Neural crest cell (in vitro differentiated cells): ENCODE results near the gene ACSF3. TPM values are rescaled to one million over a fixed set of nuclear protein-coding genes. Genes with fewer than 3 reads are reported as not detected.
"Not testable (repeated sequence)": the region's sequence is repeated elsewhere in the genome, so short reads cannot be mapped to it uniquely, and the experiment has no call there.

Experiments
- DNase-seq: peaks from one replicate; pipeline ENCODE4 v3.0.0; 2021; ENCODE audit warnings: low read depth, mixed read lengths, low spot score
- H3K27ac Mint-ChIP-seq: one replicate; pipeline ENCODE4 v1.8.0; 2021; ENCODE audit warnings: mild to moderate bottlenecking, mixed read lengths; ENCODE audit not compliant: unreplicated experiment
- H3K27me3 Mint-ChIP-seq: 2 replicates; pipeline ENCODE4 v1.8.0; 2021; ENCODE audit warnings: low read depth, mild to moderate bottlenecking, mixed read lengths
- H3K36me3 Mint-ChIP-seq: 2 replicates; pipeline ENCODE4 v1.8.0; 2021; ENCODE audit warnings: low read depth, mild to moderate bottlenecking, mixed read lengths
- H3K4me1 Mint-ChIP-seq: 2 replicates; pipeline ENCODE4 v1.8.0; 2021; ENCODE audit warnings: mixed read lengths
- H3K4me3 Mint-ChIP-seq: one replicate; pipeline ENCODE4 v1.8.0; 2021; ENCODE audit warnings: mild to moderate bottlenecking, mixed read lengths
- H3K9me3 Mint-ChIP-seq: 2 replicates; pipeline ENCODE4 v1.8.0; 2021; ENCODE audit warnings: mixed read lengths
- CTCF ChIP-seq: fragments of 200-600 bp; sonication (generic); conservative IDR thresholded peaks from 2 replicates; pipeline ENCODE4 v1.5.0; 2021; ENCODE audit warnings: antibody characterized with exemption, mild to moderate bottlenecking
- total RNA-seq: library from RNA; stranded (reverse); gene quantifications from 2 replicates; pipeline ENCODE4 v1.2.1, GENCODE V29; 2021

The ACSF3 gene
- total RNA-seq, 1 donor from 2014 or later = 31.0 TPM

GRCh38 chr16:89069920-89070319, 23.7 kb upstream of the ACSF3 start:
- no peak overlapping the region for H3K27ac Mint-ChIP-seq
- H3K4me1 Mint-ChIP-seq = peaks cover 13% of the 10 kb centered on the region
- no peaks in the 10 kb centered on the region for H3K36me3 Mint-ChIP-seq
- no peak for DNase-seq
- no peaks in the 10 kb centered on the region for H3K9me3 Mint-ChIP-seq
- TF ChIP-seq CTCF = no peak
- H3K4me3 Mint-ChIP-seq = no peak overlapping the region
- H3K27me3 Mint-ChIP-seq = no peaks in the 10 kb centered on the region

- no peak overlapping the region for H3K4me3 Mint-ChIP-seq
- no peak for TF ChIP-seq CTCF
- peaks cover under 1% of the 10 kb centered on the region for H3K9me3 Mint-ChIP-seq
- H3K27me3 Mint-ChIP-seq = no peaks in the 10 kb centered on the region
- H3K4me1 Mint-ChIP-seq = peaks cover 13% of the 10 kb centered on the region
- H3K27ac Mint-ChIP-seq = no peak overlapping the region
- no peaks in the 10 kb centered on the region for H3K36me3 Mint-ChIP-seq
- no peak for DNase-seq
Observed at GRCh38 chr16:89070590-89070989, 23.1 kb upstream of the ACSF3 start.

GRCh38 chr16:89071686-89072547, 21.7 kb upstream of the ACSF3 start:
- TF ChIP-seq CTCF = no peak
- no peak overlapping the region for H3K4me3 Mint-ChIP-seq
- H3K27ac Mint-ChIP-seq = peak overlapping the region; percentile 84
- H3K9me3 Mint-ChIP-seq = peaks cover 6% of the 10 kb centered on the region
- H3K27me3 Mint-ChIP-seq = no peaks in the 10 kb centered on the region
- no peak for DNase-seq
- H3K36me3 Mint-ChIP-seq = no peaks in the 10 kb centered on the region
- H3K4me1 Mint-ChIP-seq = peaks cover 6% of the 10 kb centered on the region

- H3K4me1 Mint-ChIP-seq = peaks cover 6% of the 10 kb centered on the region
- no peak for DNase-seq
- H3K27ac Mint-ChIP-seq = no peak overlapping the region
- no peak overlapping the region for H3K4me3 Mint-ChIP-seq
- H3K36me3 Mint-ChIP-seq = no peaks in the 10 kb centered on the region
- no peaks in the 10 kb centered on the region for H3K27me3 Mint-ChIP-seq
- no peak for TF ChIP-seq CTCF
- peaks cover 6% of the 10 kb centered on the region for H3K9me3 Mint-ChIP-seq
Observed at GRCh38 chr16:89072548-89073130, 21.0 kb upstream of the ACSF3 start.

GRCh38 chr16:89073346-89074071, 20.1 kb upstream of the ACSF3 start:
- no peaks in the 10 kb centered on the region for H3K27me3 Mint-ChIP-seq
- no peak overlapping the region for H3K4me3 Mint-ChIP-seq
- DNase-seq = no peak
- H3K9me3 Mint-ChIP-seq = peaks cover 6% of the 10 kb centered on the region
- H3K36me3 Mint-ChIP-seq = no peaks in the 10 kb centered on the region
- TF ChIP-seq CTCF = no peak
- no peak overlapping the region for H3K27ac Mint-ChIP-seq
- peaks cover 6% of the 10 kb centered on the region for H3K4me1 Mint-ChIP-seq

GRCh38 chr16:89074072-89074674, 19.5 kb upstream of the ACSF3 start:
- H3K9me3 Mint-ChIP-seq = not testable (repeated sequence)

More at GRCh38 chr16:89074072-89074674, 19.5 kb upstream of the ACSF3 start:
- not testable (repeated sequence) for H3K27ac Mint-ChIP-seq, H3K27me3 Mint-ChIP-seq, DNase-seq, H3K4me1 Mint-ChIP-seq, H3K4me3 Mint-ChIP-seq, H3K36me3 Mint-ChIP-seq
